GM12878 (cell line): ENCODE data around the gene RB1. TPM values are rescaled to one million over a fixed set of nuclear protein-coding genes. Genes with fewer than 3 reads are reported as not detected.
A peak's percentile ranks its signal among the peaks of the same experiment; 100 is the strongest.

Source experiments
- ATAC-seq: fragments of 200-7000 bp; cut with Tn5 transposase; 3 replicates; pipeline ENCODE4 v1.9.1; 2020; ENCODE audit warnings: mild to moderate bottlenecking, moderate library complexity
- BruUV-seq: library from RNA; stranded (reverse); fragments of 400-500 nt; replicated peaks from 2 replicates; lab custom pipeline; 2021; lab: Mats Ljungman, UMichigan
- CTCF ChIA-PET: fragments of 300-600 bp; sonication (Branson Sonifier 250); formaldehyde crosslinking; extraction: SDS; loops from one replicate; lab custom pipeline; 2021; ENCODE audit warnings: inconsistent platforms; lab: Yijun Ruan, JAX
- POLR2A ChIA-PET: fragments of 350-600 bp; formaldehyde crosslinking; extraction: SDS; loops from one replicate; lab custom pipeline; 2021; ENCODE audit warnings: inconsistent platforms; lab: Charles Lee
- RAD21 ChIA-PET: fragments of 300-600 bp; sonication (Branson Sonifier 250); formaldehyde crosslinking; loops from one replicate; lab custom pipeline; 2023; ENCODE audit warnings: antibody characterized with exemption; ENCODE audit not compliant: unreplicated experiment; lab: Charles Lee
- SMC1A ChIA-PET: fragments of 300-600 bp; sonication (Branson Sonifier 250); formaldehyde crosslinking; loops from one replicate; lab custom pipeline; 2023; ENCODE audit not compliant: unreplicated experiment, uncharacterized antibody; lab: Charles Lee
- DNase-seq: peaks from one replicate; pipeline ENCODE4 v3.0.0-alpha.2; 2011; ENCODE audit warnings: low read depth, low spot score
- FAIRE-seq: peaks from 3 replicates; lab custom pipeline; 2011; peaks lifted over from hg19 to GRCh38; lab: Jason Lieb, UNC
- H2AFZ ChIP-seq: 2 replicates; pipeline ENCODE4 v1.6.0; 2011; ENCODE audit warnings: low read depth, low read length, control low read depth; ENCODE audit not compliant: control insufficient read depth
- H3K27ac ChIP-seq: 2 replicates; pipeline ENCODE4 v1.5.1; 2011; ENCODE audit warnings: control low read depth; ENCODE audit not compliant: control insufficient read depth, insufficient read depth
- H3K27me3 ChIP-seq, 2 experiments: replicated peaks in 1 of 2; 2 replicates each; pipeline versions ENCODE4 v1.6.0 to v1.6.1; 2011; ENCODE audit warnings: low read length in 1 of 2; ENCODE audit not compliant: control insufficient read depth in 2 of 2, insufficient read depth in 2 of 2
- H3K36me3 ChIP-seq, 2 experiments: 2 replicates each; pipeline ENCODE4 v1.5.1; 2011; ENCODE audit warnings: low read length in 1 of 2; ENCODE audit not compliant: control insufficient read depth in 2 of 2, insufficient read depth in 2 of 2
- H3K4me1 ChIP-seq: 2 replicates; pipeline ENCODE4 v1.6.1; 2011; ENCODE audit warnings: mild to moderate bottlenecking, low read length, moderate library complexity, mixed read lengths; ENCODE audit not compliant: control insufficient read depth, insufficient read depth
- H3K4me2 ChIP-seq: 2 replicates; pipeline ENCODE4 v1.6.0; 2011; ENCODE audit warnings: control low read depth; ENCODE audit not compliant: control insufficient read depth, insufficient read depth
- H3K4me3 ChIP-seq: fragments of 200-600 bp; sonication (generic); 2 replicates; pipeline ENCODE4 v1.5.1; 2016
- H3K79me2 ChIP-seq: 2 replicates; pipeline ENCODE4 v1.6.0; 2011; ENCODE audit warnings: low read length; ENCODE audit not compliant: control insufficient read depth, insufficient read depth
- H3K9ac ChIP-seq: 2 replicates; pipeline ENCODE4 v1.8.0; 2011; ENCODE audit warnings: low read length, control low read depth, mixed read lengths; ENCODE audit not compliant: control insufficient read depth, insufficient read depth
- H3K9me3 ChIP-seq: replicated peaks from 3 replicates; pipeline ENCODE4 v1.5.1; 2011; ENCODE audit warnings: mild to moderate bottlenecking, low read length; ENCODE audit not compliant: control insufficient read depth, insufficient read depth
- H4K20me1 ChIP-seq: 2 replicates; pipeline ENCODE4 v1.6.0; 2011; ENCODE audit not compliant: control insufficient read depth, insufficient read depth
- BACH1 ChIP-seq: fragments of 450-650 bp; IDR thresholded peaks from 2 replicates; pipeline ENCODE4 v1.6.1; 2017; ENCODE audit warnings: mild to moderate bottlenecking, borderline replicate concordance
- BHLHE40 ChIP-seq, 2 experiments: fragments of 450-650 bp in 1 of 2; IDR thresholded peaks; 2 replicates each; pipeline ENCODE4 v1.6.1; 2011 to 2017; ENCODE audit warnings: low read depth in 2 of 2, borderline replicate concordance in 1 of 2, improper control_type of control experiment in 1 of 2, low read length in 1 of 2, mild to moderate bottlenecking in 1 of 2
- JUNB ChIP-seq: IDR thresholded peaks from 2 replicates; pipeline ENCODE4 v1.6.1; 2016; ENCODE audit warnings: antibody characterized with exemption, mild to moderate bottlenecking
- MTA2 ChIP-seq: fragments of 450-650 bp; IDR thresholded peaks from 2 replicates; pipeline ENCODE4 v1.6.1; 2016; ENCODE audit warnings: low read depth, mild to moderate bottlenecking, moderate library complexity
- MYB ChIP-seq: fragments of 150-350 bp; IDR thresholded peaks from 2 replicates; pipeline ENCODE4 v1.6.1; 2014; ENCODE audit warnings: mild to moderate bottlenecking, low read depth, low read length, borderline replicate concordance
- NR2C1 ChIP-seq: fragments of 450-650 bp; IDR thresholded peaks from 2 replicates; pipeline ENCODE4 v1.6.1; 2017; ENCODE audit warnings: antibody characterized with exemption, mild to moderate bottlenecking, moderate library complexity
- ZNF622 ChIP-seq: fragments of 450-650 bp; IDR thresholded peaks from 2 replicates; pipeline ENCODE4 v1.6.1; 2017; ENCODE audit warnings: mild to moderate bottlenecking, inconsistent platforms
- WGBS: methylation state at CpG from one replicate; pipeline ENCODE4 v1.1.6; 2016; ENCODE audit warnings: low lambda C conversion rate; ENCODE audit not compliant: insufficient replicate concordance, insufficient coverage; ENCODE audit errors: missing lambda C conversion rate; 5-methylcytosine and 5-hydroxymethylcytosine counted together
- in situ Hi-C: fragments of 300-500 bp; cut with MboI; formaldehyde crosslinking; loops from 9 replicates; pipeline ENCODE4 v1.14.3; 2018; ENCODE audit warnings: mixed read lengths
- intact Hi-C: fragments of 100-400 bp; cut with micrococcal nuclease; formaldehyde crosslinking; loops from one replicate; pipeline ENCODE4 v1.14.2; 2022; ENCODE audit not compliant: unreplicated experiment
- polyA plus RNA-seq, 11 experiments: library from polyadenylated mRNA; depleted of rRNA in 4 of 11; unstranded in 6 of 11; stranded (reverse) in 5 of 11; fragments of >200 nt; fragmentation: Nextera tagmentation in 4 of 11; fragmentation: Illumina TruSeq in 1 of 11; extraction: Ambion mirVana in 4 of 11; extraction: Trizol in 1 of 11; gene quantifications; 1 replicate in 1 of 11; 2 replicates in 10 of 11; pipeline versions ENCODE4 v1.2.1 to v1.2.3, GENCODE V29; 2011 to 2016; ENCODE audit warnings: inconsistent platforms in 2 of 11, missing spikeins in 2 of 11, low read depth in 1 of 11
- total RNA-seq, 4 experiments: library from RNA; depleted of rRNA in 3 of 4; stranded (reverse); fragments of >200 nt in 3 of 4; fragmentation: Illumina TruSeq in 1 of 4; extraction: Trizol in 1 of 4; gene quantifications; 2 replicates each; pipeline versions ENCODE4 v1.2.1 to v1.2.3, GENCODE V29; 2013 to 2021
- TF ChIP-seq, protein P1 (sequence below): fragments of 450-650 bp; IDR thresholded peaks from 2 replicates; pipeline ENCODE4 v1.6.1; 2017; ENCODE audit warnings: mild to moderate bottlenecking
- TF ChIP-seq, protein P2 (sequence below): fragments of 450-650 bp; conservative IDR thresholded peaks from 2 replicates; pipeline ENCODE4 v1.6.1; 2017; ENCODE audit warnings: mild to moderate bottlenecking, moderate library complexity
- TF ChIP-seq, protein P3 (sequence below), 3 experiments: IDR thresholded peaks in 2 of 3; conservative IDR thresholded peaks in 1 of 3; 2 replicates each; pipeline ENCODE4 v1.5.1; 2011; ENCODE audit warnings: low read depth in 3 of 3, low read length in 3 of 3, mild to moderate bottlenecking in 3 of 3, control low read depth in 2 of 3, moderate library complexity in 2 of 3, inconsistent platforms in 1 of 3, mixed read lengths in 1 of 3; ENCODE audit not compliant: control insufficient read depth in 2 of 3, insufficient read depth in 1 of 3; ENCODE audit errors: extremely low read depth in 1 of 3
- TF ChIP-seq, protein P4 (sequence below): fragments of 450-650 bp; IDR thresholded peaks from 2 replicates; pipeline ENCODE4 v1.6.1; 2018; ENCODE audit warnings: borderline replicate concordance, mild to moderate bottlenecking; ENCODE audit not compliant: partially characterized antibody

The RB1 gene
- total and polyA plus RNA-seq, 10 of the 15 experiments (the other 5 are each of a cell fraction or from before 2014, with no cell fraction given), result 2.8 to 45.0 (median 8.3) TPM

DNA sequence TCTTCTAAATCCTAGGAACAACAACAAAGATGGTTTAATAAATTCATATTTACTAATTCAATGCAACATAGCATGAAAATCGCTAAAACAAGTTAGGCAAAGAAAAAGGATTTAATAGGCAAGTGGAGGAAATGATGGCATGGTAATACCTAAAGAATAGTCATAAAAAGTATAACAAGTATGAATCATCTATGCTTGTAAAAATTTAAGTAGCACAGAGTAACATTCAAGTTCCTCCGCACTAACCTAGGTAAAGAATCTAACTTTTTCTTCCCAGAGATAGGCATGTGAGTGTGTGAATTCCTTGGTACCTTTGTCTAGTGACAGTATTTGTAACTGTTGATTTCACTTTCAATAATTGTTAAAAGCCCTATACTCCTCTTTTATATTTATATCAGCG is 186.7 kb downstream of the RB1 start:
- H3K4me1 ChIP-seq, result peaks cover 65% of the 10 kb centered on the region
- in situ Hi-C loops (no loop called here), intact Hi-C loops (loop anchor here (5.0 kb wide), 1 partner anchor 72 kb away; no protein-coding TSS in a partner anchor)
- POLR2A ChIA-PET, result interaction anchor here (1.2 kb wide), 1 partner anchor 42 kb away, joined by 3 read pairs; the partner anchor contains the start of gene RCBTB2
- H3K4me3 ChIP-seq, result peak overlapping the region; percentile 24; the same call in 1 of the 2 replicates
- peak overlapping the region; percentile 61; the same call in 1 of the 2 replicates for H3K9ac ChIP-seq
- H3K27ac ChIP-seq, result peak overlapping the region; percentile 91
- SMC1A ChIA-PET, result interaction anchor here (0.9 to 1.3 kb wide), 4 partner anchors 9 to 90 kb away, joined by 3 to 4 read pairs (median 3); no protein-coding TSS in a partner anchor
- RAD21 ChIA-PET, result interaction anchor here (0.9 to 1.5 kb wide), 2 partner anchors 14 to 39 kb away, joined by 3 to 5 read pairs; no protein-coding TSS in a partner anchor
- H3K27me3 ChIP-seq, result no peaks in the 10 kb centered on the region
- DNase-seq (no peak), FAIRE-seq (no peak), ATAC-seq (no peak)
- no peaks in the 10 kb centered on the region for H4K20me1 ChIP-seq
- H2AFZ ChIP-seq, result no peak overlapping the region
- H3K79me2 ChIP-seq, result peaks cover 29% of the 10 kb centered on the region
- BruUV-seq, result no TSS peak
- CTCF ChIA-PET, result interaction anchor here (1.5 kb wide), 1 partner anchor 396 kb away, joined by 3 read pairs; the partner anchor contains the start of gene MED4
- 94% methylated on average over 3 of the region's 3 CpGs for WGBS
- TF ChIP-seq, protein P1, sequence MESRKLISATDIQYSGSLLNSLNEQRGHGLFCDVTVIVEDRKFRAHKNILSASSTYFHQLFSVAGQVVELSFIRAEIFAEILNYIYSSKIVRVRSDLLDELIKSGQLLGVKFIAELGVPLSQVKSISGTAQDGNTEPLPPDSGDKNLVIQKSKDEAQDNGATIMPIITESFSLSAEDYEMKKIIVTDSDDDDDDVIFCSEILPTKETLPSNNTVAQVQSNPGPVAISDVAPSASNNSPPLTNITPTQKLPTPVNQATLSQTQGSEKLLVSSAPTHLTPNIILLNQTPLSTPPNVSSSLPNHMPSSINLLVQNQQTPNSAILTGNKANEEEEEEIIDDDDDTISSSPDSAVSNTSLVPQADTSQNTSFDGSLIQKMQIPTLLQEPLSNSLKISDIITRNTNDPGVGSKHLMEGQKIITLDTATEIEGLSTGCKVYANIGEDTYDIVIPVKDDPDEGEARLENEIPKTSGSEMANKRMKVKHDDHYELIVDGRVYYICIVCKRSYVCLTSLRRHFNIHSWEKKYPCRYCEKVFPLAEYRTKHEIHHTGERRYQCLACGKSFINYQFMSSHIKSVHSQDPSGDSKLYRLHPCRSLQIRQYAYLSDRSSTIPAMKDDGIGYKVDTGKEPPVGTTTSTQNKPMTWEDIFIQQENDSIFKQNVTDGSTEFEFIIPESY, result no peak
- TF ChIP-seq ZNF622 (no peak), MYB (no peak), JUNB (no peak), MTA2 (no peak), NR2C1 (no peak), BHLHE40 (IDR thresholded peaks at IDR 0.05; ENCODE audit: borderline replicate concordance in 1 of 2, low read depth in 2 of 2, low read length in 1 of 2) (no peak), BACH1 (no peak)
- TF ChIP-seq, protein P2, sequence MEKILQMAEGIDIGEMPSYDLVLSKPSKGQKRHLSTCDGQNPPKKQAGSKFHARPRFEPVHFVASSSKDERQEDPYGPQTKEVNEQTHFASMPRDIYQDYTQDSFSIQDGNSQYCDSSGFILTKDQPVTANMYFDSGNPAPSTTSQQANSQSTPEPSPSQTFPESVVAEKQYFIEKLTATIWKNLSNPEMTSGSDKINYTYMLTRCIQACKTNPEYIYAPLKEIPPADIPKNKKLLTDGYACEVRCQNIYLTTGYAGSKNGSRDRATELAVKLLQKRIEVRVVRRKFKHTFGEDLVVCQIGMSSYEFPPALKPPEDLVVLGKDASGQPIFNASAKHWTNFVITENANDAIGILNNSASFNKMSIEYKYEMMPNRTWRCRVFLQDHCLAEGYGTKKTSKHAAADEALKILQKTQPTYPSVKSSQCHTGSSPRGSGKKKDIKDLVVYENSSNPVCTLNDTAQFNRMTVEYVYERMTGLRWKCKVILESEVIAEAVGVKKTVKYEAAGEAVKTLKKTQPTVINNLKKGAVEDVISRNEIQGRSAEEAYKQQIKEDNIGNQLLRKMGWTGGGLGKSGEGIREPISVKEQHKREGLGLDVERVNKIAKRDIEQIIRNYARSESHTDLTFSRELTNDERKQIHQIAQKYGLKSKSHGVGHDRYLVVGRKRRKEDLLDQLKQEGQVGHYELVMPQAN, result no peak
- TF ChIP-seq, protein P3, sequence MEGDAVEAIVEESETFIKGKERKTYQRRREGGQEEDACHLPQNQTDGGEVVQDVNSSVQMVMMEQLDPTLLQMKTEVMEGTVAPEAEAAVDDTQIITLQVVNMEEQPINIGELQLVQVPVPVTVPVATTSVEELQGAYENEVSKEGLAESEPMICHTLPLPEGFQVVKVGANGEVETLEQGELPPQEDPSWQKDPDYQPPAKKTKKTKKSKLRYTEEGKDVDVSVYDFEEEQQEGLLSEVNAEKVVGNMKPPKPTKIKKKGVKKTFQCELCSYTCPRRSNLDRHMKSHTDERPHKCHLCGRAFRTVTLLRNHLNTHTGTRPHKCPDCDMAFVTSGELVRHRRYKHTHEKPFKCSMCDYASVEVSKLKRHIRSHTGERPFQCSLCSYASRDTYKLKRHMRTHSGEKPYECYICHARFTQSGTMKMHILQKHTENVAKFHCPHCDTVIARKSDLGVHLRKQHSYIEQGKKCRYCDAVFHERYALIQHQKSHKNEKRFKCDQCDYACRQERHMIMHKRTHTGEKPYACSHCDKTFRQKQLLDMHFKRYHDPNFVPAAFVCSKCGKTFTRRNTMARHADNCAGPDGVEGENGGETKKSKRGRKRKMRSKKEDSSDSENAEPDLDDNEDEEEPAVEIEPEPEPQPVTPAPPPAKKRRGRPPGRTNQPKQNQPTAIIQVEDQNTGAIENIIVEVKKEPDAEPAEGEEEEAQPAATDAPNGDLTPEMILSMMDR (IDR thresholded peaks at IDR 0.05 in 2 of 3, conservative IDR thresholded peaks at IDR 0.05 in 1 of 3; ENCODE audit: control insufficient read depth in 2 of 3, extremely low read depth in 1 of 3, insufficient read depth in 1 of 3, low read depth in 3 of 3, low read length in 3 of 3), result no peak
- TF ChIP-seq, protein P4, sequence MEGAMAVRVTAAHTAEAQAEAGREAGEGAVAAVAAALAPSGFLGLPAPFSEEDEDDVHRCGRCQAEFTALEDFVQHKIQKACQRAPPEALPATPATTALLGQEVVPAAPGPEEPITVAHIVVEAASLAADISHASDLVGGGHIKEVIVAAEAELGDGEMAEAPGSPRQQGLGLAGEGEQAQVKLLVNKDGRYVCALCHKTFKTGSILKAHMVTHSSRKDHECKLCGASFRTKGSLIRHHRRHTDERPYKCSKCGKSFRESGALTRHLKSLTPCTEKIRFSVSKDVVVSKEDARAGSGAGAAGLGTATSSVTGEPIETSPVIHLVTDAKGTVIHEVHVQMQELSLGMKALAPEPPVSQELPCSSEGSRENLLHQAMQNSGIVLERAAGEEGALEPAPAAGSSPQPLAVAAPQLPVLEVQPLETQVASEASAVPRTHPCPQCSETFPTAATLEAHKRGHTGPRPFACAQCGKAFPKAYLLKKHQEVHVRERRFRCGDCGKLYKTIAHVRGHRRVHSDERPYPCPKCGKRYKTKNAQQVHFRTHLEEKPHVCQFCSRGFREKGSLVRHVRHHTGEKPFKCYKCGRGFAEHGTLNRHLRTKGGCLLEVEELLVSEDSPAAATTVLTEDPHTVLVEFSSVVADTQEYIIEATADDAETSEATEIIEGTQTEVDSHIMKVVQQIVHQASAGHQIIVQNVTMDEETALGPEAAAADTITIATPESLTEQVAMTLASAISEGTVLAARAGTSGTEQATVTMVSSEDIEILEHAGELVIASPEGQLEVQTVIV, result no peak
- H3K4me2 ChIP-seq, result peak overlapping the region; percentile 92
- peaks cover 0 to 13% of the 10 kb centered on the region in 2 experiments; a peak in 1 of 4 replicates for H3K36me3 ChIP-seq
- no peaks in the 10 kb centered on the region; the same call in 1 of the 3 replicates for H3K9me3 ChIP-seq
